ENCODE measurements around the gene CHRM5. TPM values are rescaled to one million over a fixed set of nuclear protein-coding genes. Genes with fewer than 3 reads are reported as not detected.
"Not testable (repeated sequence)": the region's sequence is repeated elsewhere in the genome, so short reads cannot be mapped to it uniquely, and the experiment has no call there.

Gene CHRM5
- total RNA-seq, 1 donor from 2014 or later: not detected

DNA sequence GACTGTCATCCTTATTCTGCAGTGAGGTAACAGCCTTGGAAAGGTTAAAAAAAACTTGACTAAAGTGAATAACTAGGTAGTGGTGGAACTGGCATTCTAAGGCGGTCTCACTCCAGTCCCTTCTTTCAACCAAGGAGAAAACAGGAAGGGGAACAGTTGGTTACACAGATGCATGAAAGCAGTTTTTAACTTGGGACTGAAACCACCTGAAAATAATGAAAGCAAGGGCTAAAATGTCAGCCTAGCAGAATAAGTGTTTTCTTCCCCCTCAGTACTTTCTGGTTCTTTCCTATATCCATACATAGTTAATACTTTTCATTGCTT lies 71.5 kb downstream of the CHRM5 start:
- DNase-seq (ENCODE audit: low spot score): no peak

DNA sequence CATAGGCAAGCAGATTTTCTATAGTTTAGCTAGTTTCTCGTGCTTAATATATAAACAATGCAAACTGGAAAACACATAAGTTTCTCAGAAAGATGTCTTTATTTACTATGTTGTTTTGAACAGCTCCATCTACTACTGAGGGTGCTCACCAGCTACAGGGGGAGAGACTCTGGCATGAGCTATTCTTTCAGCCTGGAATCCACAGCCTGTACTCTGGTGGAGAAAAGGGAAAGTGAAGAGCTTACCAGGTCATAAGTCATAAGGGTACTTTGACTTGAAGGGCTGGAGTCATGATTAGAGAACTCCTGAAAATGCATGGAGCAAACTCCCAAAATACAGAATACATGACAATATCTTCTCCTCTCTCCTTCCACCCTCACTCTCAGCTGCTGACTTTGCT lies 75.1 kb downstream of the CHRM5 start:
- DNase-seq (ENCODE audit: low spot score): no peak

DNA sequence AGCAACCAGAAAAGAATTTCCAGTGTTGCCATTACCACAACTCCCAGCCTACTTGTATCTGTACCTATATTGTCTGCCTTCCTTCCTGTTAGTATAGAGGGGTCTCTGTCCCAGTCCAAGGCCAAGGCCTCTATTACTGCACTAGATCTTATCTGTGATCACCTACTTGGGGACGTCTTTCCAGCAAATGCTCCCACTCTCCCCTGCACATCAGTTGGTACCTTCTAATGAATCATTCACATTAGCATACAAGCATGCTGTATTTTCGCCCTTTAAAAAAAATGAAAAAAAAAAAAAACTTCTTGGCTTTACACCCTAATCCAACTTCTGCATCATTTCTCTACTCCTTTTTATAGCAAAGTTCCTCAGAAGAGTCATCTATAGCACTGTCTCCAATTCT lies 75.5 kb downstream of the CHRM5 start:
- DNase-seq (ENCODE audit: low spot score): no peak

DNA sequence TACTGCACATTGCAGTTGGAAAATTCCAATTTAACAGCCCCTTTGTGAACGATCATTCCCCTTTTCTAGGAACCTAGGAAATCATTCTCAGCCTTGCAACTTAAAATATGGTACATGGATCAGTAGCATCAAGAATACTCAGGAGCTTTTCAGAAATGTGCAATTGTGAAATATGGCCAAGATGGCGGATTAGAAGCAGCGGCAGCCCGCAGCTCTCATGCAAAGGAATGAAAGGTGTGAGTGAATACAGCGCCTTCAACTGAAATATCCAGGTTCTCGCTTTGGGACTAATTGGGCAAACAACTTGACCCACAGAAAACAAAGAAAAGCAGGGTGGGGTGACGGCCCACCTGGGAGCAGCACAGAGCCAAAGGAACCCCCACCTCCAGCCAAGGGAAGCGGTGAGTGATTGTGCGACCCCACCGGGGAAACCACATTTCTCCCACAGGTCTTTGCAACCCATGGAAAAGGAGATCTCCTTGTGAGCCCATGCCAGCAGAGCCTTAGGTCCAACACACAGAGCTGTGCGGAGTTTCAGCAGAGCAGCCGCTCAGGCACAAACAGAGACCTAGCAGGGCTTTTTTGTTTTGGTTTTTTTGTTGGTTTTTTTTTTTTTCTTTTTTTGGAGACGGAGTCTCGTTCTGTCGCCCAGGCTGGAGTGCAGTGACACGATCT lies 78.3 kb downstream of the CHRM5 start:
- no peak for DNase-seq (ENCODE audit: low spot score)

DNA sequence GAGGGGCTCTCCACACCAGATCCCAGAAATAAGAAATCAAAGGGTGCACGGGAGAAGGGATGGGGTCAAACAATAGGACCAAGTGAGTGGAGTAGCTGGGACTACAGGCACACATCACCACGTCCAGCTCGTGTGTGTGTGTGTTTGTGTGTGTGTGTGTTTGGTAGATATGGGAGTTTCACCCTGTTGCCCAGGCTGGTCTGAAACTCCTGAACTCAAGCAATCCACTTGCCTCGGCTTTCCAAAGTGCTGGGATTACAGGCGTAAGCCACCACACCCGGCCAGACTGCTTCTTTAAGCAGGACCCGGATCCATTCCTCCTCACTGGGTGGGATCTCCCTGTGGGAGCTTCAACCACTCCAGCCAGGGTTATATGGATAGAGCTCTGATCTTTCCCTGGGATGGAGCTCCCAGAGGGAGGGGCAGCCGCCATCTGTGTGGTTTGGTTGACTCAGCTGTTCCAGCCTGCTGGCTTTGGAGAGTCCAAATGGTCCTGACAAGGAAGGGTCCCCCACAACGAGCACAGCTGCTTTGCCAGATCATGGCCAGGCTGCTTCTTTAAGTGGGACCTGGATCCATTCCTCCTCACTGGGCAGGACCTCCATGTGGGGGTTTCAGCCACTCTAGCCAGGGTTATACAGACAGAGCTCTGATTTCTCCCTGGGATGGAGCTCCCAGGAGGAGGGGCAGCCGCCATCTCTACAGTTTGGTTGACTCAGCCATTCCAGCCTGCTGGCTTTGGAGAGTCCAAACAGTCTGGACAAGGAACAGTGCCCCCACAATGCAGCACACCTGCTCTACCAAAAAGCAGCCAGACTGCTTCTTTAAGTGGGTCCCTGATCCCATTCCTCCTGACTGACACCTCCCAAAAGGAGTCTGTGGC lies 79.8 kb downstream of the CHRM5 start:
- DNase-seq (ENCODE audit: low spot score): no peak

DNA sequence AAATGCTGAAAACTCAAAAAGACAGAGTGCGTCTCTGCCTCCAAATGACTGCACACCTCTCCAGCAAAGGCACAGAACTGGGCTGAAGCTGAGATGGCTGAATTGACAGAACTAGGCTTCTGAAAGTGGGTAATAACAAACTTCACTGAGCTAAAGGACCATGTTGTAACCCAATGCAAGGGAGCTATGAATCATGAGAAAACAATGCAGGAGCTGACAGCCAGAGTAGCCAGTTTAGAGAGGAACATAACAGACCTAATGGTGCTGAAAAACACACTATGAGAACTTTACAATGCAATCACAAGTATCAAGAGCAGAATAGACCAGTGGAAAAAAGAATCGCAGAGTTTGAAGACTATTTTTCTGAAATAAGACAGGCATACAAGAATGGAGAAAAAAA lies 80.8 kb downstream of the CHRM5 start:
- no peak for DNase-seq (ENCODE audit: low spot score)

DNA sequence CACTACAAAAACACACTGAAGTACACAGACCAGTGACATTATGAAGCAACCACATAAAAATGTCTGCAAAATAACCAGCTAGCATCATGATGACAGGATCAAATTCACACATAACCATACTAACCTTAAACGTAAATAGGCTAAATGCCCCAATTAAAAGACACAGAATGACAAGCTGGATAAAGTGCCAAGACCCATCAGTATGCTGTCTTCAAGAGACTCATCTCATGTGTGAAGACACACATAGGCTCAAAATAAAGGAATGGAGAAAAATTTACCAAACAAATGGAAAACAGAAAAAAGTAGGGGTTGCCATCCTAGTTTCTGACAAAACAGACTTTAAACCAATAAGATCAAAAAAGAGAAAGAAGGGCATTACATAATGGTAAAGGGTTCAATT lies 82.1 kb downstream of the CHRM5 start:
- not testable (repeated sequence) for DNase-seq (ENCODE audit: low spot score)

DNA sequence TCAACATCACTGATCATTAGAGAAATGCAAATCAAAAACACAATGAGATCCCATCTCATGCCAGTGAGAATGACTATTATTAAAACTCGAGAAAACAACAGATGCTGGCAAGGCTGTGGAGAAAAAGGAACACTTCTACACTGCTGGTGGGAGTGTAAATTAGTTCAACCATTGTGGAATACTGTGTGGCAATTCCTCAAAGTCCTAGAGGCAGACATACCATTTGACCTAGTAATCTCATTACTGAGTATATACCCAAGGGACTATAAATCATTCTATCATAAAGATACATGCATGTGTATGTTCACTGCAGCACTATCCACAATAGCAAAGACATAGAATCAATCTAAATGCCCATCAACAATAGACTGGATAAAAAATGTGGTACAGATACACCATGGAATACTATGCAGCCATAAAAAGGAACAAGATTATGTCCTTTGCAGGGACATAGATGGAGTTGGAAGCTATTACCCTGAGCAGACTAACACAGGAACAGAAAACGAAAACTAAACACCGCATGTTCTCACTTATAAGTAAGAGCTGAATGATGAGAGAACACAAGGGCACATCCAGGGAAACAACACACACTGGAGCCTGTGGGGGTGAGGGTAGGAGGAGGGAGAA lies 85.9 kb downstream of the CHRM5 start:
- no peak for DNase-seq (ENCODE audit: low spot score)

DNA sequence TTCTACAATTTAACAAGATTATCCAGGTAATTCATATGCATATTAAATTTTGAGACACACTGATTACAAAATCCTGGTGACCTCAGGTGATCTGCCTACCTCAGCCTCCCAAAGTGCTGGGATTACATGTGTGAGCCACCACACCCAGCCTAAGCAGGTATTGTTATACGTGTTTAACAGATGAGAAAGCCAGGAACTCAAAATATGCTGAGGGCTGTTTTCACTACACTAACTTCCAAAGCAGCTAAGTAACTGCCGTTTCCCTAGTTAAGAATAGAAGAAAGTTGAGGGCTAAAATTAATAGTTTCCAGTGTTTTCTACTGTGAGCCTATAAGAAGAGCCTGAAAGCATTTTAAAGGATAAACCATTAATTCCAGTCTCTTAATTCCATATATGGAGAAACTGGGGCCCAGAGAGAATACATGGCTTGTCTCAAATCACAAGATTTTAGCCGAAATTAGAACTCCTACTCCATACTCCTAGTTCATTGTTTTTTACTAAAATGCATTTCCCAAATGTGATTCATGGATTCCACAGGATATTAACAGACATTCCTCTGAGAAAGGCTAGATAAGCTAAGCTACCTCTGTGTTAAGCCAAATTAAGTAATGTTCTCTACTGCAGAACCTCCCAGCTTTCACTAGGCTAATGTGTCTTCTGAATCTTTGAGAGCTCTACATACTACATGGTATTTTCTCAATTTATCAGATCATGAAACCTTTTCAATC lies 87.7 kb downstream of the CHRM5 start:
- no peak for DNase-seq (ENCODE audit: low spot score)

DNA sequence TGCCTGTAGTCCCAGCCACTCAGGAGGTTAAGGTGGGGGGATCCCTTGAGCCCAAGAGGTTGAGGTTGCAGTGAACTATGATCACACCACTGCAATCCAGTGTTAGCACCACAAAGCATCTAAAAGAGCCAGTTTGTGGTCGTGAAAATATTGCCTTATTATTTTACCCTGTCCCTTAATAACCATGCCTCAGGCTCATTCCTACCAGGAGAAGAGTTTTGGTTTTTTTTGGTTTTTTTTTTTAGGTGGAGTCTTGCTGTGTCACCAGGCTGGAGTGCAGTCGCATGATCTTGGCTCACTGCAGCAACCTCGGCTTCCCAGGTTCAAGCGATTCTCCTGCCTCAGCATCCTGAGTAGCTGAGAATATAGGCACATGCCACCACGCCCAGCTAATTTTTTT lies 88.6 kb downstream of the CHRM5 start:
- no peak for DNase-seq (ENCODE audit: low spot score)

DNA sequence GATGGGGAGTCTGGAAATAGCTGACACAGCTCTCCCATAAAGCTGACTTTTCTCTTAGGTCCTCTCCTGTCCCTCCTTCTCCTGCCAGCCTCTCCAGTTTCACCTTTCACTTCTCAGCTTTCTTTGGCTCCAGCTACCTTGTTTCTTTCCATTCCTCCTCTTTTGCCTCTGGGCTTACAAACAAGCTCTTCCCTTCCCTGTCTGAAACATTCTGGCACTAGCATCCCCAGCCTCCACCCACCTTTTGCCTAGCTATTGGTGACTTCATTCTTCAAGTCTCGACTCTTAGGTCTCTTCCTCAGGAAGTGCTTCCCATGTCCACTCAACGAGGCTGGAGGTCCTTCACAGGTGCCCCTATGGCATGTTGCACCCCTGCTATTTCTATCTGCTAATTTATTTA lies 91.2 kb downstream of the CHRM5 start:
- no peak for DNase-seq (ENCODE audit: low spot score)

DNA sequence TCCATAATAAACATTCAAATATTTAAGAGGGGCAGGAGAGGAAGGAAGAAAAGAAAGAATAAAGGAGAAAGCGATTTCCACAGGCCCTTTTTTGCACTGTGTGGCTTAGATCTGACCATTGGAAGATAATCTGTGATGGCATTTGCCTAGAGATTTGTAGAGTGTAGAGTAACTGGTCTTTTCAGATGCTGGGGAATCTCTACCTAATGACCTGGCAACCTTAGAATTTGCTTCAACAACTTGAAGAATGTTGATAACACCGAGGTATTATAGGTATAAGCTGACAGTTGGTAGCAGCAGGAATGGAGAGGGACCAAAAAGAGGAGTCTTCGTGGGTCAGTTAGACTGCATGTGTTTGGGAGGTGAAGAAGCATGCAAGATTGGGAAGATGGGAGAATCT lies 91.6 kb downstream of the CHRM5 start:
- DNase-seq (ENCODE audit: low spot score): no peak

DNA sequence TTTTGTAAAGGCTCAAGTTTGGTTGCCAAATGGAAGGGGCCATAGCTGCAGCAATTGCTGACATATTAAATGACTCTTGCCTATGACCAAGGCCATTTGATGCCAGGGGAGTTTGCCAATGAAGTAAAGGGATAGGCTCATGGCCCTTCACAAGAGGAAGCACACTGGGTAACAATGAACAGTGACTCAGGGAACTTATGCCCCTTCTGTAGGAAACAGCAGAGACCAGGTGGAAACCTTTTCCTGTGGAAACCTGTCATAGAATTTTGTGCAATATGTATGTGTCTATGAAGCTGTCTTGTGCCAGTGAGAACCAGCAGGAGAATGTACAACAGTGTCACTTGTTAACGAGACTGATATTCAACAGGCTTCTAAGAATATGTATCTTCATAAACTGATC lies 96.1 kb downstream of the CHRM5 start:
- no peak for DNase-seq (ENCODE audit: low spot score)

DNA sequence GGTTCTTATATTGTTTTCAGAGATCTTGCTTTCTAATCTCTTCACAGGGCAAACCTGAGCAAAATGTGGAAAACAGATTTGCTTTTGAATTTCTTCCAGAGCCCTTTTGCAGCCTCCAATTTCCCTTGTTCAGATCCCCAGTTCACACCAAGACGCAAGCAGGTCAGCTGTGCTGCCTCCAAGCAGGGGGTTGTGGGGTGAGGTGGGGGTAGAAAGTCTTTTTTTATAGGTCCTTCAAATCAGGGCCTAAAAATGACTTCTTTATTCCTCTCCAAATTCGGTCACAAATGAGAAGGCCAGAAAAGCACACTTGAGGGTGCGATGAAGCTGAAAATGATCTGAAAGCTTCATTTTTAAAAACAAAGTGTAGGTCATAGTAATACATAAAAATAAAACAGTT lies 97.0 kb downstream of the CHRM5 start:
- DNase-seq (ENCODE audit: low spot score): no peak

DNA sequence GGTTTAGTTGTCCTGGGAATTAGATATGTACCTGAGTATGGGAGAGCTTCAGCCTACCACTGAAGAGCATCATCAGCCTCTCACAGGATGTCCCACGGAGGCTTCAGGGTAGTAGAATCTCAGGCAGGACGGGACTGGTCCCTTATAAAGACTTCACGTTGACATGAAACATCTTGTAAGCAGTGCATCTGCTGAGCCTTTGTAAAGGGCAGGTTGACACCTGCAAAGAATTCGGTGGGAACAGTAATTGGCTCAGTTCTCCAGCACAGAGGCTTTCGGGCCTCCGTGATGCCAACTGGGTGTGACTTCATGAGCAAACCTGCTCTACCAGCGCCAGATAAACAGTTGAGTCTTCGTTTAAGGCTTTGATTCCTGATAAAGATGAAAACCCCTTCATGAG lies 97.6 kb downstream of the CHRM5 start:
- DNase-seq (ENCODE audit: low spot score): no peak

DNA sequence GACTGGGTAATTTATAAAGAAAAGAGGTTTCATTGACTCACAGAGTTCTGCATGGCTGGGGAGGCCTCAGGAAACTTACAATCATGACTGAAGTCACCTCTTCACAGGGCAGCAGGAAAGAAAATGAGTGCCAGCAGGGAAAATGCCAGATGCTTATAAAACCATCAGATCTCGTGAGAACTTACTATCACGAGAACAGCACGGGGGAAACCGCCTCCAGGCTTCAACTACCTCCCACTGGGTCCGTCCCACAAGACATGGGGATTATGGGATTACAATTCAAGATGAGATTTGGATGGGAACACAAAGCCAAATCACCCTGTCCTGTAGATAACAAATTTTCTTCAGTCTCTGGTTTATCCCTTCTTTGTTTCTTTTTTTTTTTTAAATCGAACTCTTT lies 101.7 kb downstream of the CHRM5 start:
- DNase-seq (ENCODE audit: low spot score): no peak

DNA sequence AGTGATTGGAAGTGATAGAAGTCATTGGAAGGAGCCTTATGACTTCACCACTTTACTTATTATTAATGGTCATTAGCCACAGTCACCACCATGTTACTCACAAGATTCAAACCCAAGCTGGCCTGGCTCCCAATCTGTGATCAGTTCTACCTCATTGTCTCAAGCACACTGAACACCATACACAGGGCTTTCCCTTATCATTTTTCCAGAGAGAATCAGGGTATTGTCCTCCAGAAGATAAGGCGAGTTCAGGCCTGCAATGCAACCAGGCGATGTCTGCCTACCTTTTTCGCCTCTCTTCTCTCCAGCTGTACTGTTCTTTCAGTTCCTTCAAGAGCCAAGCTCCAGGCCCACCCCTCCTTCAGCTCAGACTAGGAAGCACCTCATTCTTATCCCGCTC lies 108.5 kb downstream of the CHRM5 start:
- DNase-seq (ENCODE audit: low spot score): no peak

DNA sequence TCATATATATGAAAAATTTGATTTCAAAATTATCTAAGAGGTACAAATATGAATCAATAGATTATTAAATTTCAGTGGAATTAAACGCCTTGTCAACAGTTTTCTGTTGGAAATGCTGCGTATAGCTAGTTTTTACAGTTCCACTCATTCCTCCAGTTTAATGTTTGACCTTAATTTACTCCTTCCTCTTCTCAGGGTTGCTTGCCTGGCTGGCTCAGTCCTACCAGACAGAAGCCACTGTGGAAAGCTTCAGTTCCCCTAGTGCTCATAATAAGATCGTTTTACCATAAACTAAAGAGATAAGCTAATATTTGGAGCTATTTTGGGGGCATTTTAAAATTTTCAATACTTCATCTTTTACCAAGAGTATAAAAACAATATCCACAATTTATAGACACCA lies 110.6 kb downstream of the CHRM5 start:
- DNase-seq (ENCODE audit: low spot score): no peak

DNA sequence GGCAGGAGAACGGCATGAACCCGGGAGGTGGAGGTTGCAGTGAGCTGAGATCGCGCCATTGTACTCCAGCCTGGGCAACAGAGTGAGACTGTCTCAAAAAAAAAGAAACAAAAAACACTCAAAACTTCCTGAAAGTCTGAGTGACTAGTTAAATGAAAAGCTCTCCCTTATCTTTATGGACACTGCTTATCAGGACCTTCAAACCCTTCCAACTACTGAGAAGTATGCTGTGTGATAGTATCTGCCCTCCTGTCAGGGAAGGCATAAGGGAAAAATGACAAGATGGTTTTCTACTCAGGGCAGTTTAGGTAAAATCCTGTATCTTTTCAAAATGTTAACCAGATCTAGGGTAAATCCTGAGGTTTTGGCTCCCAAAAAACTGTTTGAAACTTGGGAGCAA lies 111.6 kb downstream of the CHRM5 start:
- DNase-seq (ENCODE audit: low spot score): no peak

DNA sequence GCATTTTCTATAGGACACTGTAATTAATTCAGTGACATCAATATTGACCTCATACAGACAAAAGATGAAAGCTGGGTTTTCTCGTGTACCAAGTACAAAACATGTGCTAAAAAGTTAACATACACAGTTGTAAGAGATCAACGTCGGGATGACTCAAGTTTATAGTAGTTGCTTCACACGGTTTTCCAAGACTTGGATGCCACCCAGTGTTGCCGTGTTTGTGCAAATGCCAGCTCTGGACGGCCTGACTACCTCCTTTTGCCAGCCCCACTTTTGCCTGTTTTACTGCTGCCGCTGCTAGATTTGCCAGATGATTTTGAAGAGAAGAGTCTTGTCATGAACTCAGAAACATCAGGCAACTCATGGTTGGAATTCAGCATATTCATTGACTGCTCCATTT lies 115.8 kb downstream of the CHRM5 start:
- peak; percentile 28 for DNase-seq (ENCODE audit: low spot score)

DNA sequence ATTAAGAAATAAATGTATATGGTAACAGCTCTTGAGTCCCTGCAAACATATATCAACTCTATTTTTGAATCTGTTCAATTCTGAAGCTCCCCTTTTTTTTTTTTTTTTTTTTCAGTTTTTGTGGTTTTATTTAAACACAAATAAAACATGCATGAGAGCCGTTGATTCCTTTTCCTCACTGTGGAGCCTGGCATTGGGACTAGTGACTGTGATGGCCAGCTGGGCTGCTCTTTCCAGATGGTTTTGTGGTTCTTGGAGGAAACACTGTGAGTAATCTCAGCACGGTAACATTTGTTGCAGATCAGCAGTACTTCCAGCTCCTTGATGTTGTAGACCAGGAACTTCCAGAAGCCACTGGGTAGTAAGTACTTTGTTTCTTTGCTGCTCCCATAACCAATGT lies 117.4 kb downstream of the CHRM5 start:
- DNase-seq (ENCODE audit: low spot score): no peak

DNA sequence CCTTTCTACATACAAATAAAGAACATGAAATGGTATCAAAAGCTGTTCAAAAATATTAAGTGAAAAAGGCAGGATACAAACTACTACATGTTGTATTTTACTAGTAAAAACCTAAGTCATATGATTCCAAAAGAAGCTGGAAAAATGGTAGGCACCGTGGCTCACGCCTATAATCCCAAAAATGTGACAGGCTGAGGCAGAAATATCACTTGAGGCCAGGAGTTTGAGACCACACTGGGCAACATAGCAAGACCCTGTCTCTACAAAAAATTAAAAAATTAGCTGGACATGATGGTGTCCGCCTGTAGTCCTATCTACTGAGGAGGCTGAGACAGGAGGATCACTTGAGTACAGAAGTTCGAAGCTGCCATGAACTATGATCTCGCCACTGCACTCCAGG lies 131.6 kb downstream of the CHRM5 start:
- no peak for DNase-seq (ENCODE audit: low spot score)
